HG03521 (cell line): ENCODE results near the gene C1orf226.
"Not testable (repeated sequence)": the region's sequence is repeated elsewhere in the genome, so short reads cannot be mapped to it uniquely, and the experiment has no call there.

Source experiments
- ATAC-seq: cut with Tn5 transposase; IDR thresholded peaks from one replicate; pipeline ENCODE4 v1.9.1; 2021; ENCODE audit warnings: mild to moderate bottlenecking, moderate library complexity; ENCODE audit not compliant: unreplicated experiment

The C1orf226 gene

GRCh38 chr1:162381383-162381782 lies at the start of gene C1orf226:
TSS of gene C1orf226 (plus strand) at chr1:162381728. CDS start at chr1:162381902, 174 bp downstream.
- no peak for ATAC-seq

GRCh38 chr1:162333991-162334390 lies 47.5 kb upstream of the C1orf226 start:
- ATAC-seq = no peak

- no peak for ATAC-seq
Observed at GRCh38 chr1:162335126-162335525, 46.4 kb upstream of the C1orf226 start.

- no peak for ATAC-seq
Observed at GRCh38 chr1:162336621-162337285, 44.8 kb upstream of the C1orf226 start.

- ATAC-seq = no peak
Observed at GRCh38 chr1:162342452-162342983, 39.0 kb upstream of the C1orf226 start.

GRCh38 chr1:162343470-162343869 lies 38.1 kb upstream of the C1orf226 start:
- no peak for ATAC-seq

- ATAC-seq = no peak
Observed at GRCh38 chr1:162347281-162347680, 34.2 kb upstream of the C1orf226 start.

- no peak for ATAC-seq
Observed at GRCh38 chr1:162349635-162350330, 31.7 kb upstream of the C1orf226 start.

- ATAC-seq = no peak
Observed at GRCh38 chr1:162351246-162351842, 30.2 kb upstream of the C1orf226 start.

- not testable (repeated sequence) for ATAC-seq
Observed at GRCh38 chr1:162351874-162352273, 29.7 kb upstream of the C1orf226 start.

- no peak for ATAC-seq
Observed at GRCh38 chr1:162353078-162353477, 28.4 kb upstream of the C1orf226 start.

- no peak for ATAC-seq
Observed at GRCh38 chr1:162353702-162354101, 27.8 kb upstream of the C1orf226 start.

- no peak for ATAC-seq
Observed at GRCh38 chr1:162357681-162358266, 23.8 kb upstream of the C1orf226 start.

- ATAC-seq = no peak
Observed at GRCh38 chr1:162358928-162359327, 22.6 kb upstream of the C1orf226 start.

- ATAC-seq = no peak
Observed at GRCh38 chr1:162359523-162360236, 21.8 kb upstream of the C1orf226 start.

- no peak for ATAC-seq
Observed at GRCh38 chr1:162360237-162360873, 21.2 kb upstream of the C1orf226 start.

GRCh38 chr1:162360874-162361260 lies 20.7 kb upstream of the C1orf226 start:
- ATAC-seq = no peak

- ATAC-seq = no peak
Observed at GRCh38 chr1:162361349-162361748, 20.2 kb upstream of the C1orf226 start.

GRCh38 chr1:162363823-162364222 lies 17.7 kb upstream of the C1orf226 start:
- no peak for ATAC-seq

GRCh38 chr1:162364498-162364897 lies 17.0 kb upstream of the C1orf226 start:
- ATAC-seq = no peak
